ENCODE data around the gene PTPRM. TPM values are rescaled to one million over a fixed set of nuclear protein-coding genes. Genes with fewer than 3 reads are reported as not detected.
"Not testable (repeated sequence)": the region's sequence is repeated elsewhere in the genome, so short reads cannot be mapped to it uniquely, and the experiment has no call there.

PTPRM gene
- total RNA-seq, 2 donors from 2014 or later: 7.5 to 19.2 TPM

- Mint-ChIP-seq H3K27me3 (no peaks in the 10 kb centered on the region), H3K4me3 (no peak overlapping the region), H3K4me1 (ENCODE audit: low read depth in 2 of 2) (peaks cover 5 to 20% of the 10 kb centered on the region in 2 donors), H3K36me3 (no peaks in the 10 kb centered on the region), H3K27ac (no peak overlapping the region), H3K9me3 (no peaks in the 10 kb centered on the region)
- ATAC-seq (peak in 1 of 2 donors; percentile 48), DNase-seq (ENCODE audit: low spot score) (no peak)
Observed at GRCh38 chr18:7955175-7955574, 388.1 kb downstream of the PTPRM start.

GRCh38 chr18:7957297-7957696, 390.2 kb downstream of the PTPRM start:
- Mint-ChIP-seq H3K36me3 (no peaks in the 10 kb centered on the region), H3K4me3 (peak overlapping the region; percentile 62), H3K9me3 (no peaks in the 10 kb centered on the region), H3K27me3 (no peaks in the 10 kb centered on the region), H3K27ac (peak overlapping the region in 1 of 2 donors; percentile 83), H3K4me1 (ENCODE audit: low read depth in 2 of 2) (peaks cover 5 to 20% of the 10 kb centered on the region in 2 donors)
- ATAC-seq (no peak), DNase-seq (ENCODE audit: low spot score) (no peak)

- Mint-ChIP-seq H3K27me3 (no peaks in the 10 kb centered on the region), H3K36me3 (no peaks in the 10 kb centered on the region), H3K4me3 (peak overlapping the region; percentile 73), H3K27ac (peak overlapping the region; percentile 74 to 83), H3K9me3 (no peaks in the 10 kb centered on the region), H3K4me1 (ENCODE audit: low read depth in 2 of 2) (peaks cover 5 to 20% of the 10 kb centered on the region in 2 donors)
- DNase-seq (ENCODE audit: low spot score) (no peak), ATAC-seq (peak in 1 of 2 donors; percentile 76)
Observed at GRCh38 chr18:7958081-7958896, 391.2 kb downstream of the PTPRM start.

GRCh38 chr18:7958897-7959146, 391.7 kb downstream of the PTPRM start:
- DNase-seq (ENCODE audit: low spot score): no peak
- H3K4me1 Mint-ChIP-seq (ENCODE audit: low read depth in 2 of 2): peaks cover 5 to 20% of the 10 kb centered on the region in 2 donors
- no peaks in the 10 kb centered on the region for H3K36me3 Mint-ChIP-seq
- H3K4me3 Mint-ChIP-seq: peak overlapping the region; percentile 73
- peak; percentile 11 to 50 for ATAC-seq
- no peaks in the 10 kb centered on the region for H3K27me3 Mint-ChIP-seq
- no peaks in the 10 kb centered on the region for H3K9me3 Mint-ChIP-seq
- H3K27ac Mint-ChIP-seq: peak overlapping the region; percentile 74 to 83

- not testable (repeated sequence) for H3K4me3 Mint-ChIP-seq; H3K36me3 Mint-ChIP-seq; H3K27ac Mint-ChIP-seq; DNase-seq (ENCODE audit: low spot score); H3K9me3 Mint-ChIP-seq; H3K27me3 Mint-ChIP-seq; H3K4me1 Mint-ChIP-seq (ENCODE audit: low read depth in 2 of 2); ATAC-seq
Observed at GRCh38 chr18:7966682-7967081, 399.6 kb downstream of the PTPRM start.

- Mint-ChIP-seq H3K27ac (no peak overlapping the region), H3K4me3 (no peak overlapping the region), H3K4me1 (ENCODE audit: low read depth in 2 of 2) (no peaks in the 10 kb centered on the region), H3K27me3 (no peaks in the 10 kb centered on the region), H3K36me3 (no peaks in the 10 kb centered on the region), H3K9me3 (no peaks in the 10 kb centered on the region)
- ATAC-seq (no peak), DNase-seq (ENCODE audit: low spot score) (no peak)
Observed at GRCh38 chr18:7974200-7974874, 407.2 kb downstream of the PTPRM start.

GRCh38 chr18:7977897-7978296, 410.8 kb downstream of the PTPRM start:
- Mint-ChIP-seq H3K4me1 (ENCODE audit: low read depth in 2 of 2) (no peaks in the 10 kb centered on the region), H3K36me3 (no peaks in the 10 kb centered on the region), H3K4me3 (no peak overlapping the region), H3K9me3 (peaks cover 3% of the 10 kb centered on the region), H3K27ac (no peak overlapping the region), H3K27me3 (no peaks in the 10 kb centered on the region)
- ATAC-seq (no peak), DNase-seq (ENCODE audit: low spot score) (no peak)

- Mint-ChIP-seq H3K9me3 (peaks cover 3% of the 10 kb centered on the region), H3K36me3 (no peaks in the 10 kb centered on the region), H3K4me3 (no peak overlapping the region), H3K4me1 (ENCODE audit: low read depth in 2 of 2) (no peaks in the 10 kb centered on the region), H3K27me3 (no peaks in the 10 kb centered on the region), H3K27ac (no peak overlapping the region)
- ATAC-seq (no peak), DNase-seq (ENCODE audit: low spot score) (no peak)
Observed at GRCh38 chr18:7978834-7979233, 411.7 kb downstream of the PTPRM start.

- no peaks in the 10 kb centered on the region for H3K36me3 Mint-ChIP-seq
- ATAC-seq (no peak), DNase-seq (ENCODE audit: low spot score) (no peak)
- peaks cover 3% of the 10 kb centered on the region for H3K9me3 Mint-ChIP-seq
- H3K27me3 Mint-ChIP-seq: no peaks in the 10 kb centered on the region
- no peaks in the 10 kb centered on the region for H3K4me1 Mint-ChIP-seq (ENCODE audit: low read depth in 2 of 2)
- H3K4me3 Mint-ChIP-seq: no peak overlapping the region
- H3K27ac Mint-ChIP-seq: no peak overlapping the region
Observed at GRCh38 chr18:7979714-7980113, 412.6 kb downstream of the PTPRM start.

- no peak overlapping the region for H3K4me3 Mint-ChIP-seq
- no peaks in the 10 kb centered on the region for H3K36me3 Mint-ChIP-seq
- H3K27ac Mint-ChIP-seq: no peak overlapping the region
- H3K9me3 Mint-ChIP-seq: peaks cover 3% of the 10 kb centered on the region
- no peaks in the 10 kb centered on the region for H3K4me1 Mint-ChIP-seq (ENCODE audit: low read depth in 2 of 2)
- no peak for DNase-seq (ENCODE audit: low spot score)
- no peaks in the 10 kb centered on the region for H3K27me3 Mint-ChIP-seq
- ATAC-seq: no peak
Observed at GRCh38 chr18:7980136-7980535, 413.0 kb downstream of the PTPRM start.

GRCh38 chr18:7980656-7981055, 413.5 kb downstream of the PTPRM start:
- DNase-seq (ENCODE audit: low spot score): no peak
- ATAC-seq: no peak

GRCh38 chr18:7982216-7982615, 415.1 kb downstream of the PTPRM start:
- peaks cover 3% of the 10 kb centered on the region for H3K9me3 Mint-ChIP-seq
- ATAC-seq: no peak
- H3K4me3 Mint-ChIP-seq: no peak overlapping the region
- no peak for DNase-seq (ENCODE audit: low spot score)
- no peaks in the 10 kb centered on the region for H3K27me3 Mint-ChIP-seq
- no peak overlapping the region for H3K27ac Mint-ChIP-seq
- no peaks in the 10 kb centered on the region for H3K4me1 Mint-ChIP-seq (ENCODE audit: low read depth in 2 of 2)
- no peaks in the 10 kb centered on the region for H3K36me3 Mint-ChIP-seq

More at GRCh38 chr18:7980656-7981055, 413.5 kb downstream of the PTPRM start:
- H3K9me3 Mint-ChIP-seq: peaks cover 3% of the 10 kb centered on the region
- H3K36me3 Mint-ChIP-seq: no peaks in the 10 kb centered on the region
- no peak overlapping the region for H3K27ac Mint-ChIP-seq
- no peak overlapping the region for H3K4me3 Mint-ChIP-seq
- H3K27me3 Mint-ChIP-seq: no peaks in the 10 kb centered on the region
- H3K4me1 Mint-ChIP-seq (ENCODE audit: low read depth in 2 of 2): no peaks in the 10 kb centered on the region

GRCh38 chr18:7987284-7987976, 420.3 kb downstream of the PTPRM start:
- no peak for ATAC-seq
- Mint-ChIP-seq H3K36me3 (peaks cover 6% of the 10 kb centered on the region), H3K27me3 (no peaks in the 10 kb centered on the region), H3K4me1 (ENCODE audit: low read depth in 2 of 2) (no peaks in the 10 kb centered on the region), H3K4me3 (no peak overlapping the region), H3K27ac (no peak overlapping the region), H3K9me3 (peaks cover 4% of the 10 kb centered on the region)
- DNase-seq (ENCODE audit: low spot score): no peak

GRCh38 chr18:7990670-7991069, 423.6 kb downstream of the PTPRM start:
- ATAC-seq: no peak
- Mint-ChIP-seq H3K27ac (no peak overlapping the region), H3K9me3 (peaks cover 4% of the 10 kb centered on the region), H3K36me3 (peaks cover 14% of the 10 kb centered on the region), H3K4me1 (ENCODE audit: low read depth in 2 of 2) (no peaks in the 10 kb centered on the region), H3K4me3 (no peak overlapping the region), H3K27me3 (no peaks in the 10 kb centered on the region)
- DNase-seq (ENCODE audit: low spot score): no peak

Measured in natural killer cell treated with Interleukin-12 subunit alpha and Interleukin-12 subunit beta and Interleukin-15 and Interleukin-18, amount 100 ng/mL, for 72 hours (primary cell).